CD1c-positive myeloid dendritic cell (primary cell): Measurements from ENCODE around the gene FOXI1.
"Not testable (repeated sequence)": the region's sequence is repeated elsewhere in the genome, so short reads cannot be mapped to it uniquely, and the experiment has no call there.

Experiments used
- DNase-seq: peaks from one replicate; pipeline ENCODE4 v3.0.0-alpha.2; 2016; ENCODE audit errors: extremely low spot score

Gene FOXI1

DNA sequence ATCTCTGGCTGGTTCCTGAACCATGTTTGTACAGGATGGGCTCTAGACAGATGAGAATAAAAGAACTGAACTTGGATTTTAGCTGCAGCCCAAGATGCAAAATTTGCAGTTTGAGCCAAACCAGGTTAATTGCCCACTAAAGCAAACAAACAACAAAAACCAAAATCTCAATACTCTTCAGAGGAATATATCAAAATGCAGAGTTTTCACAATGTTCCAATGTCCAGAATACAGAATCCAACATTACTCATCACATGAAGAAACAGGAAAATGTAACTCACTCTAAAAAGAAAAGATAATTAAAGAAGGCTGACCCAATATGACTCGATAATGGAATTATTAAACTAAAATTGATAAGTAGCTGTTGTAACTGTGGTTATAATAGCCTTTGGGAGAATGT lies 20.4 kb downstream of the FOXI1 start:
- no peak for DNase-seq

DNA sequence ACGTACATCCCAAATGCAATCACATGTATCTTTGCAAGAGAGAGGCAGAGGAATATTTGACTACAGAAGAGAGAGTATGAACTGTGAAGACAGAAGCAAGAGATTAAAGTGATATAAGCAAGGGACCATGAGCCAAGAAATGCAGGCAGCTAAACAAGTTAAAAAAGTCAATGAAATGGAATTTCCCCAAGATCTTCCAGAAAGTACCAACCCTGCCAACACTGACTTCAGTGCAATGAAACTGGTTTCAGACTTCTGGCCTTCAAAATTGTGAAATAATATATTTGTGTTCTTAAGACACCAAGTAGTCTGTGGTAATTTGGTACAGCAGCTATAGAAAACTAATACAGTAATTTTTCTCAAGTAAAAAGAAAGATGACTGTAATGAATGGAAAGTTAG lies 20.9 kb downstream of the FOXI1 start:
- DNase-seq = no peak

DNA sequence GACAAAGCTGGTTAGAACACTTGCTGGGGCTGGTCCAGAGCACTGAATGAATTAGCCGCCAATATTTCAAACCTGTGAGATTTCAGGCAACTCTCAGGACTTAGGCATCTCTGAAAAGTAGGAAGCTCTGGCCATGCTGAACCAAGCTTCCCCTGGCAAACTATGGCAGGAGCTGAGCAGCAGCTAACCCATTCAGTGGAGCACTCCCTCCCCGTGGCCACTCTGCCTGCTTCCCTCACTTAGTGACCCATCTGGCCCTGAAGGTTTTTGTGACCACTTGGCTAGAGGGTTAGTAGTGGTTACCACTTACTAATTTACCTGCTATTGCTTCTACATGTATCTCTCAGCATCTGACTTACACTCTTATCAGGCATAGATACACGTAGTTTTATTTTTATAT lies 25.5 kb downstream of the FOXI1 start:
- DNase-seq = no peak

DNA sequence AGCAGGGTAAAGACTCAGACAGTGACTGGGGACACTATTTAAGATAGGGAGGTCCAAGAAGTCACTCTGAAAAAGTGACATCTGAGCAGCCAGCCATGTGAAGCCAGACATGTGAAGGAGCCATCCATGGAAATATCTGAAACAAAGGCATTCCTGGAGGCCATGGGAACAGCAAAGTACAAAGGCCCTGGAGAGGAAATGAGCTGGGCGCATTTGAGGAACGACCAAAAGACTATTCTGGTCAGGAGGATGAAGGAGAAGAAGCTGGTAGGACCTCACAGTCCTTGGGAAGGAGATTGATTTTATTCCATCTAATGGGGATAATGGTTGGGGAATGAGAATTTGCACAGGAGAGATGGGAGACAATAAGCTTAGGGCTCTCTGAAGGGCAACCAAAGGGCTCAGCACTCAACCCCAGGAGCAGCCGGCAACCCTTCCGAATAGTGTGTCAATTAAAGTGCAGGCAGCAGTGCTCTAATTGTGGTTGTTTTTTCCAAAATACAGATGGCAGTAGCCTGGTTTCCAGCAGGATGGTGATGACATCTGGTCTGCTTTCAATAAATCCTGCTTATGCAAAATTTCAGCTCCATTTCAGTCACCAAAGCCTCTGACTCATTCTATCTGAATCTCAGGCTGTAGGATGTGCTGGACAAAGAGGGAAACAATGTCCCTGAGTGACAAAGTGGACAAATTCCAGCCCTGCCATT lies 26.7 kb downstream of the FOXI1 start:
- DNase-seq = no peak

DNA sequence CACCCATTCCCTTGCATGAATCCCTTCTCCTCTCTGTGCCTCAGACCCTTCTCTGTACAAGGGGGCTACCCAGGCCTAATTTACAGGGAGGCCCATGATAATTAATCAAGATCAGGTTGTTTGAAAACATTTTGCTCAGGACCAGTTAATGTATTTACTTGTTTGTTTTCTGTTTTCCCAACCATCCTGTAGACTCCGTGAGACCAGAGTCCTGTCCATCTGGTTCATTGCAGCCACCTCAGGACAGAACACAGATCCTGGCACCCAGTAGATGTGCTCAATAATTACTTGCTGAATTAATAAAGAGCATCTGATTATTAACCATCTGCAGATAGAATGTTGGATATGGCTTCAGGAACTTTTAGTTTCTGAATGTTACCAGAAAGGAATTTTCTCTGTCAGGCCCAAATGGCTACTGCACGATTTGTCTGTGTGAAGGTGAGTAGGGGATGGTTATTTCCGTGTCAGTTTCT lies 27.3 kb downstream of the FOXI1 start:
- DNase-seq = no peak

DNA sequence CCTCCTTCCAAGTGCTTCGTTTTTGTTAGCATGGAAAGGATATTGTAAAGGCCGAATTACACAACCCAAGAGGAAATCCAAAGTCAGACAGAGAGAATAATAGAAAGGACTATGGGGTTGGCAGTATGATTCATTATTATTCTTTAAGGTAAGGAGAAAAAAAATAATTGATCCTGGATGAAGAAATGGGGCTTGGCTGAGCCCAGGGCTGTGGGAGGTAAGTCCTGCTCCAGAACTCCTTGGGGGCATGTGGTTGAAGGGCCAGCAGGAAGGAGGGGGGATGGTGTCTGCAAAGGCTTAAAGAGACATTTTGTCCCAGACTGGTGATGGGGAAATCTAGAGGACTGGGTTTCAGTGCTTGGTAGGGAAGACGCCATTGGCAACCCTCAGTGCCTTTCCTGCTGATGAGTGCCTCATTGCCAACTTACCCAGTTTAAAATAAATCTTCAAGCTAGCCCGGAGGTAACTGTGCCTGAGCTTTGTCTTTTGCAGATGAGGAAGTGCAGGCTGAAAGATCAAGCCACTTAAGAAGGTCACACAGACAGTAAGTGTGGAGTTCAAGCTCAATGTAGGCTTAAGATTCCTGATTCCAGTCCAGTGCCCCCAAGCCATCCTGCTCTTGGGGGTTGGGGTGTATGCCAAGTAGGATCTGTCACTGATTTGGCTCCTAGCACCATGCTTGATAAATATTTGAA lies 30.2 kb downstream of the FOXI1 start:
- no peak for DNase-seq

DNA sequence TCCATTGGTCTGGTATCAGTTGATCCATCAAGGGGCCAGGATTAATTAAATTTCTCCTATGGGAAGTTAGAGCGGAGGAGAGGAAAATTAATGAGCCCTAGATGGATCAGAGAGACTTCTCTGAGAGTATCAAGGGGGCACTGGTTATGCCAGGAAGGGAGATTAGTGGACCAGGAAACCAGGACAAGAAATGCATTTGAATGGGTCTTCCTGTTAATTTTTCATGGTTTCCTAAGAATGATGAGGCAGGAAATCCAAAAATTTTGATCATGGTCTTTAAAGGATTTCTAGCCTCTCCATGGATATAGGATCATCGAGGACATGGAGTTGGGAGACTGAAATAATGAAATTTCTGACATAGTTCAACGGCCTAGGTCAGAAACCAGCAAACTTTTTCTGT lies 30.8 kb downstream of the FOXI1 start:
- DNase-seq = no peak

DNA sequence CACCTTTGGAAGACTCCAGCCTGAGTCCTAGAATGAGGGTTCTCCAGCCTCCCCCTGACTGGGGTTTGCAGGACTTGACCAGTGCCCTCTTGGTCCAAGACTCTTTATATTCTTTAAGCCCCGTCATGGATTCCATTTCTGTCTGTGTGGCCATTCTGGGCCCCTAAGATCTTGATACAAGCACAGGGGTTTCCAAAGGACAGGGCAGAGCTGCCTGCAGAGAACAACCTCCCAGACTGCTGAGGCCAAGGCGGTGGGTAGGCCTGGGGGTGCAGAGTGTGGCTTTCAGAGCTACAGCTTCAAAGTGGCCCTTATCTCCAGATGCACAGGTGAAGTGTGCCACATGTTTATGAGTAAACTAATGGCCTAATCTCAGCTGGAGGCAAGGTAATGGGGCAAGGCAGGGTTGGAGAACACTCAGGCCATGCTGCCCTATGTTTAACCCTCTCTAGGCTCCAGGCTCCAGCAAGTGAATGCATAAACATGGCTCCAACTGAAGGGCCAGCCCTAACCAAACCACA lies 32.1 kb downstream of the FOXI1 start:
- DNase-seq = no peak

DNA sequence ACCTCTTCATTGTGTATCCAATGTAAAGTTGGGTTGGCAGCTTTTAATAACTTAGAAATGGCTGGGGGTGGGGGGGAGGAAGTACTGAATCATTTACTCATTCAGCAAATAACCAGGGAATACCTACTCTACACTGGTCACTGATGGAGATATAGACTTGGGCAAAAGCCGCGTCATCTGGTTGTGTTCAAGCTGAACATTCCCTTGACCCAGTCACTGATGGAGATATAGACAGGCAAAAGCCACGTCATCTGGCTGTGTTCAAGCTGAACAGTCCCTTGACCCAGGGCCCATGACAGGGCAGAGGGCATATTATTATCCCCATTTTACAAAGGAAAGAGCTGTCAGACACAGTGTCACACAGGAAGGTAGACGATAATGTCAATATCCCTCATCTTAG lies 32.6 kb downstream of the FOXI1 start:
- no peak for DNase-seq

DNA sequence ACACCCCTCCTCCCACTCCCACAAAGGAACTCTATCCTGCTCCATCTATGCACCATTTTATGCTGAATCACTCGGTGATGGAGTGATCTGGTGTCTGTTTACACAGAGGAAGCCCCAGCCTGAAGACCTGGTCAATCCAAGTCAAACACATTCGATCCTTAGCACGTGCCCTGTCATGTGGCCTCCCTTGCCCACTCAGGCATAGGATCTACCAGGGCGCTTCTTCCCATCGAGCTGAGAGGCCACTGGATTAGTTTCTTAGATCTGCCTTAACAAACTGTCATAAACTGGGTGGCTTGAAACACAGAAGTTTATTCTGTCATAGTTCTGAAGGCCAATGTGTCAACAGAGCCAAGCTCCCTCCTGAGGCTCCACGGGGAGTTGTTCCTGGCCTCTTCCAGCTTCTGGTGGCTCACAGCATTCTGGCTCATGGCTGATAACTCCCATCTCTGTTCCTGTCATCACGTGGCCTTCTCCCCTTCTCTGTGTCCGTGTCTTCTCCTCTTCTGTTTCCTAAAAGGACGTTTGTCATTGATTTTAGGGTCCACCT lies 34.2 kb downstream of the FOXI1 start:
- no peak for DNase-seq

DNA sequence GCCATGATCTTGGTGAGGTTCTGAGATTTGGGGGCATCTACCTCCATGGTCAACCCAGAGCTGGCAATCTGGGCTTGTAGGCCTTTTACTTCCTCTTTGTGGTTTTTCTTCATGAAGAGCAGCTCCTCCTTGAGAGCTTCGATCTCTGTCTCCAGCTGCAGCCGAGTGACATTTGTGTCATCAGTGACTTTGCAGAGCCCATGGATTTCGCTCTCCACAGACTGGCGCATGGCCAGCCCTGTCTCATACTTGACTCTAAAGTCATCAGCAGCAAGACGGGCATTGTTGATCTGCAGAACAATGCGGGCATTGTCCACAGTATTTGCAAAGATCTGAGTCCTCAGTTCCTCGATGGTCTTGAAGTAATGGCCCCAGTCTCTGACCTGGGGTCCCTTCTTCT lies 35.5 kb downstream of the FOXI1 start:
- DNase-seq = not testable (repeated sequence)

DNA sequence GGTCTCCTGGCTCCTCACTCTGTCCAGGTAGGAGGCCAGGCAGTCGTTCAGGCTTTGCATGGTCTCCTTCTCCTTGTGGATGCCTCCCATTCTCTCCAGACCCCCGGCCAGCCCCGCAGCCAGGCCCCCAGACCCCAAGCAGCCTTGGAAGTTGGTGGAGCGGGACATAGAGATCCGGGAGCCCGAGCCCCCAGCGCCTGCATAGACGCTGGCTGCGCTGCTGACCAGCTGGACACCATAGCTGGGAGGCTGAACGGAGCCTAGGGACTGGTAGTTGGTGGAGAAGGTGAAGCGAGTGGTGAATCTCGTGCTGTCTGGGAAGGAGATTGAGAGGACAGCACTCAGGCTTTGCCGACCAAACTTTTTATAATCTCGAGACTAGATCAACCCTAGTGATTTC lies 35.9 kb downstream of the FOXI1 start:
- DNase-seq = no peak

DNA sequence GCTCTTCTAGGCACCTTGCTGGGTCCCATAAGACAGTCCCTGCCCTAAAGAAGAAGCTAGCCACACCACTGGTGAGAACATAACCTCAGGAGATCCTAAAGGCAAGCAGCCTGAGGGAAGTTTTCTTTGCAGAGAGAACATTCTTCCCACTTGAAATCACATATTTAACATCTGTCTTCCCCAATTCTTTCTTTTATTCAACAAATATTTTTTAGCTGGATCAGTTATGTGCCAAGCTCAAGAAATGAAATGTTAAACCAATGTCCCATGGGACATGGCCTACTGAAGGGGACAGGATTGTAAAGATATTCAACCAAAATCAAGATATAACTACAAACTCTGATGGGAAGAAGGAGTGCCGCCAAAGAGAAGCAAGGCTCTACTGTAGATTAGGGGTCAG lies 36.5 kb downstream of the FOXI1 start:
- DNase-seq = no peak

DNA sequence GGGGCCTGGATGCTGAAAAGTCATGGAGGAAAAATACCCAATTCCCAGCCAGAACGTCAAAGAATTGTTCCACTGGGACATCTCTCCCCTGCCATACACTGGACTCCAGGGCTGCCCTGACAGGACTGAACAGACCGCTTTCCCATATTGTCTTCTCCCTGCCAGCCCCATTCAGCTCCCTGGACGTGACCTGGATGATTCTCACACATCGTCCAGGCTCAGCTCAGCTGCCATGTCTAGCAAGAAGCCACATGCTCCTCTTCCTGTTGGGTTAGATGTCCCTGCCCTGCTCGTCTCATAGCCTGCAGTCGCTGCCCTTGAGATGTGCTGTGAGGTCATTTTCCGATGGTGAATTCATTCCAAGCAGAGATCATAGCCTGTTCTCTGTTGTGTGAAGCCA lies 37.4 kb downstream of the FOXI1 start:
- no peak for DNase-seq

DNA sequence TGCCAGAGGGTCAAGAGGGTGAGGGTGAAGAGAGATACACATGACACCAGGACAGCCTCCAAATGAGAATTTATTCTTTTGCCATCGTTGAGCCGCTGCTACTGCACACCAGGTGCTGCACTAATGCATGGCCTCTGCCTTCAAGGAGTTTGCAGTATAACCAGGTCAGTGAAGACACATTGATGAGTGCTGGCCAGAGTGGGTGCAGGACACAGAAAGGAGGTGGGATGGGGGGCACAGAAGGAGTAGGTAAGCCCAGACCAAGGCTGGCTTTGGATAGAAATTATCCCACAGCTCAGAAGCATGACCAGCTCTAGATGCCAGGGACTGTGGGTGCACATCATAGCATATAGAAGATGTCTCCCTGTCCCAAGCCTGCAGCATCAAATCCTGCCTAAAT lies 38.0 kb downstream of the FOXI1 start:
- no peak for DNase-seq

DNA sequence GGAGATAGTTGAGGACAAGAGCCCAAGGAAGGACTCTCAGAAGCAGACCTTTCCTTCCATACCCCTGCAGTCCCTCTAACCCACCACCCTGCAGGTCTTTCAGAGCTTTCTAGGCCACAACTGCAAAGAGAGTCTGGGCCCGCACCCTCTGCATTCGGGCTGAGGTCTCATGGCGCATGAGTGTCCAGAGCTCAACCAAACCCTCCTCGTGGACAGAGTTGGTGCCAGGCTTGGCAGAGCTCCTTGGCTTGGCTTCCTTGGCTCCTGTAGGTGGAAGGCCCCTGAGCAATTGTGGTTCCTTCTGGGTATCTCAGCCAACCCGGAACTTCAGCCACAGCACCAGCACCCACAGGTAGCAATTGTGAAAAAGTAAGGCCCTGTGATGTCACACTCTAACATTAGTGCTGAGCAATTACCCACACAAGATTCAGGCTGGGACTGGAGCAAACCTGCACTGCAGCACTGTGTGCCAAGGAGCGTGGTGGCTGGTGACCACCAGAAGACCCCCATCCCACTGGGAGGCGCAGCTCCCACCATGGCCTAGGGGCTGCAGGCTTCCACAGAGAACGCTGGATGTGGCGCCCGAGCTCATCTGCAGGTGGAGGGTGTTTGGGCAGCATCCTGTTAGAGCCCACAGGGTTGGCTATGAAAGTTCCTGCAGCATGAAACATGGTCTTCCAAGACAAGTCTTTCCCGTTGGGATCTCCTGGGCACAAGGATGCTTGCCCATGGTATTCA lies 38.8 kb downstream of the FOXI1 start:
- no peak for DNase-seq

DNA sequence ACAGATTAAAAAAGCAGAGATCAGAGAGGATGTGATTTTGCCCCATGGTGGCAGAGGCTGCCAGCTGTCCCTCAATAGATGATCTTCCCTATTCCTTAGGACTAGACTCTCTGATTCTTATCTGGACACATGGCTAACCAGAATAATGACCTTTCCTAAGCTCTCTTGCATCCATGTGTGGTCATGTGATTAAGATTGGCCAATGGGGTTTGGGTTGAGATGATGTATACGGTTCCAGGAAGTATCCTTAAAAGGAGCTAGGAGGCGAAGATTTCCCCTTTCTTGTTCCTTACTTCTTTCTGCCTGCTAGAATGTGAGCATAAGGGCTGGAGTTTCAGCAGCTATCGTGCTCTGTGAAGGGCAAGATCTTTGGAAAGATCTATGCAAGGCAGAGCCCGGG lies 39.8 kb downstream of the FOXI1 start:
- DNase-seq = peak; percentile 50

DNA sequence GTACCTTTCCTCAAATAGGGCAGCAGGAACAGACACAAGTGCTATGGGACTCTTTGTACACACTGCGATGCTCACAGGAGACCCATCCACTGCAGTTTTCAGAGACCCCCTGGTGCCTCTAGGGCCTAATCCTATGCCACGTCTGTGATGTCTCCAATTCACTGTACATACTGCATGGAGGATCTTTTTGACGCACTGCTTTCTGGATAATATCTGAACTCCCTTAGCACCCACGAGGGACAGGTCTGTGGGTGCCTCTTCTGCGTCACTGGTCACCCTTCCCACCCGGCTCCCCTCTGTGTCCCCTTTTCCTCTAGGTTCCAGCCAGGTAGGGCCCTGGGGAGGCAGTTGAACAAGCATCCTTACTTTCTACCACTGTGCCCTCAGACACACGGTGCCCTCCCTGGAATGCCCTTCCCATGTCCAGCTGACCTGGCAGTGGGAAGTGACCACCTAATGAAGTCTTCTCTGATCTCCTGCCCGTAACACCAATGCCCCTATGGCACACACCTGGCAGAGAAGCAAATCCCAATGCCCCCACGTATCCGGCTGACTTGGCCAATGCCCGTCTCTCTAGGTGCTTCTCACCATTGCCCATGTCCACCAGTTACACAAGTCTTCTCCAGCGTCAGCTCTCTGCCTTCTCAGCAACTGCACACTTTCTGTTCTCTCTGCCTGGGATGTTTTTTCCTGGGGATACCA lies 41.5 kb downstream of the FOXI1 start:
- no peak for DNase-seq

DNA sequence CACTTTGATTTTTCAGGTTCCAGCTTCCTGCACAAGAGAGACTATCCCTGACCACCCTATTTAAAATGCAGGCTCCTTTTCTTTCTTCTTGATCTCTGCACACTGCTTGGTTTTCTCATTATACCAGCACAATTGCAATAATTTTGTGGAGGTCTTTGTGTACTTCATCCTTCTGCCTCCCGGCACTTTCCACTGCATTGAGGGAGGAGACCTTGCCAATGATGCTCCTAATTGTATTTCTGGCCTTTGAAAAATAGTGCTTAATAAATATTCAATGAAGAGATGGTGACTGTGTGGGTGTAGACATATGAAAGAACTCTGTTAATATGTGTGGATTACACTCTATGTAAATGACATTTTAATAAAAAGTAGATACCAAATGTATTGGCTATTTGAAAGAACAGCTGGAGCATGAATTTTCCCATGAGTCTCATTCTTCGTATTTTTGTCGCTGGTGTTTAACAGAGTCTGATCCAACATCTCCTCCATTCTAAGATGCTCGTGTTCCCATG lies 42.1 kb downstream of the FOXI1 start:
- DNase-seq = no peak

DNA sequence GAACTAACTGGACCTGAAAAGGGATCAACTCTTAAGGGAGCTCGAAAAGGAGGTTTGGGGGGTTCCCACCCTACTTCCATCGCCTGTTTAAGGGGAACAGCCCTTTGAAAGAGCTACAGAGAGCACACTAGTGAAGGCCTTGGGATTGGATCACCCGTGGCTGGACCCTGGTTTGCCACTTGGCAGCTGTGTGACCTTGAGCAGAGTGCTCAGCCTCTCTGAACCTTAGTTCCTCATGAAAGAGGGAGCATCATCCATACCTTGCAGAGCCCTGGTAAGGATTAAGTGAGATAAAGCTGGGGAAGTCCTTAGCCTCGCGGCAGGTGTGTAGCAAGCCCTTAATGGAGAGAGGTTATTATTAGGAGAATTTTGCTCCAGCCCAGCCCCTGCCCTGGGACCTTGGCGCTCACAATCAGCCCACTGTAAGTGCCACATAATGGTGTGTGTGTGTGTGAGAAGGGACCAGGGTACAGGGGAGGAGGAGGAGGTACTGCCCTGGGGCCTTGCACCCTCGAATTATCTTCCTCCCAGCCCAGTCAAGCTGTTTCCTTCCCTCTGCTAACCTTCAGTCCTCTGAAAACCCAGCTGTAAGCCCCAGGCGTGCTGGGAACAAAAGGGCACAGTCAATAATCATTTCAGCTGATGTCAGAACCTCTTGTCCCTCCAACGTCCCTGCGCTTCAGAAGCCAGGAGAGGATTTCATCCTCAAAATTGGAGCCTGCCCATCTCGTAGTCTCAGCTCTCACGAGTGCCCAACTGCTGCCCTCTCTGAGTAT lies 42.9 kb downstream of the FOXI1 start:
- no peak for DNase-seq

DNA sequence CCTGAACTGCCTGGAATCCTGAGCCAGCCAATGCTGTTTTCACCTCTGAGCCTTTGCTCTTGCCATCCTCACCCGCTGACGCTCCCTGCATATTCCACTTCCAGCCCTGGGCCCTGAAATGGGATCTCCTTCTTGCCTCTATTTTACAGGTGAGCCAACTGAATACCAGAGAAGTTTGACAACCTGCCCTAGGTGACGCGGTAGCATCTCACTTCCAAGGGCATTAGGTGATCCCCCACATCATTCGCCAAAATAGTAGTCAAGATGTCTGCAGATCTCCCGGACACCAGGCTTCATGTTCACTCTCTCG lies 43.5 kb downstream of the FOXI1 start:
- DNase-seq = no peak
